ENCODE results near the gene SDR42E1.

SDR42E1 gene

GRCh38 chr16:82045465-82045864, 34.2 kb upstream of the SDR42E1 start:
- TF ChIP-seq CTCF (IDR thresholded peaks at IDR 0.05; ENCODE audit: low read depth, low read length): no peak
- no peak overlapping the region for H3K4me3 ChIP-seq (ENCODE audit: low read depth, low read length)

GRCh38 chr16:82044585-82044911, 33.3 kb upstream of the SDR42E1 start:
- no peak for TF ChIP-seq CTCF (IDR thresholded peaks at IDR 0.05; ENCODE audit: low read depth, low read length)
- H3K4me3 ChIP-seq (ENCODE audit: low read depth, low read length): no peak overlapping the region

GRCh38 chr16:82043680-82044584, 32.7 kb upstream of the SDR42E1 start:
- TF ChIP-seq CTCF (IDR thresholded peaks at IDR 0.05; ENCODE audit: low read depth, low read length): no peak
- H3K4me3 ChIP-seq (ENCODE audit: low read depth, low read length): no peak overlapping the region

- no peak for TF ChIP-seq CTCF (IDR thresholded peaks at IDR 0.05; ENCODE audit: low read depth, low read length)
- H3K4me3 ChIP-seq (ENCODE audit: low read depth, low read length): no peak overlapping the region
Observed at GRCh38 chr16:82042846-82043245, 31.6 kb upstream of the SDR42E1 start.

GRCh38 chr16:82042144-82042543, 30.9 kb upstream of the SDR42E1 start:
- no peak for TF ChIP-seq CTCF (IDR thresholded peaks at IDR 0.05; ENCODE audit: low read depth, low read length)
- no peak overlapping the region for H3K4me3 ChIP-seq (ENCODE audit: low read depth, low read length)

GRCh38 chr16:82041542-82041941, 30.3 kb upstream of the SDR42E1 start:
- no peak for TF ChIP-seq CTCF (IDR thresholded peaks at IDR 0.05; ENCODE audit: low read depth, low read length)
- H3K4me3 ChIP-seq (ENCODE audit: low read depth, low read length): no peak overlapping the region

- H3K4me3 ChIP-seq (ENCODE audit: low read depth, low read length): no peak overlapping the region
- TF ChIP-seq CTCF (IDR thresholded peaks at IDR 0.05; ENCODE audit: low read depth, low read length): no peak
Observed at GRCh38 chr16:82040296-82040695, 29.0 kb upstream of the SDR42E1 start.
